GM18867 (cell line): Measurements from ENCODE around the gene SGF29.
"Not testable (repeated sequence)": the region's sequence is repeated elsewhere in the genome, so short reads cannot be mapped to it uniquely, and the experiment has no call there.

Experiments
- ATAC-seq: cut with Tn5 transposase; IDR thresholded peaks from one replicate; pipeline ENCODE4 v1.9.1; 2021; ENCODE audit warnings: mild to moderate bottlenecking, moderate library complexity; ENCODE audit not compliant: unreplicated experiment

The SGF29 gene

DNA sequence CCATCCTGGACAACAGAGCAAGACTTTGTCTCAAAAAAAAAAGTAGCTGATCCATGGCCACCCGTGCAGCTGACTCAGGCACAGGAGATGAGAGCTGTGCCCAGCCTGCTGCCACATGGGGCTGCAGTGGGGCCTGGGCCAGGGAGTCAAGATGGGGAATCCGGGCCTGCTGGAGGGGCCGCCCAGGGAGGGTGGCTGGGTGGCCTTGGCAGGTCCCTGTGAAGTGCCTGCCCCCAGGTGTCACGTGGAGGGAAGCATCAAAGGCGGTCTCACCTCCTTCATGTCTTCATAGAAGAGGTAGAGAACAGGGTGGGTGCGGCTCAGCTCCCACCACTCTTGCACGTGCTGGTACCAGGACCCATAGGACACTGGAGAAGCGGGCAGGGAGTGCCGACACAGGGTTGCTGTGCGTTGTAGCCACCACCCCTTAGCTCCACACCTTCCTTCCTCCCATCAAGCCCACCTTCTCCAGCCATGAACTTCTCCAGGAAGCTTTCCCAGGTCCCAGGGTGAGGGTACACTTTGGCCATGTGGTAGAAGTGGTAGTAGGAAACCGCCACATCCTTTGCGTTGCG lies 39.3 kb downstream of the SGF29 start:
- ATAC-seq = no peak

- not testable (repeated sequence) for ATAC-seq
These were observed 41.7 kb downstream of the SGF29 start for GRCh38 chr16:28595451-28595850.

DNA sequence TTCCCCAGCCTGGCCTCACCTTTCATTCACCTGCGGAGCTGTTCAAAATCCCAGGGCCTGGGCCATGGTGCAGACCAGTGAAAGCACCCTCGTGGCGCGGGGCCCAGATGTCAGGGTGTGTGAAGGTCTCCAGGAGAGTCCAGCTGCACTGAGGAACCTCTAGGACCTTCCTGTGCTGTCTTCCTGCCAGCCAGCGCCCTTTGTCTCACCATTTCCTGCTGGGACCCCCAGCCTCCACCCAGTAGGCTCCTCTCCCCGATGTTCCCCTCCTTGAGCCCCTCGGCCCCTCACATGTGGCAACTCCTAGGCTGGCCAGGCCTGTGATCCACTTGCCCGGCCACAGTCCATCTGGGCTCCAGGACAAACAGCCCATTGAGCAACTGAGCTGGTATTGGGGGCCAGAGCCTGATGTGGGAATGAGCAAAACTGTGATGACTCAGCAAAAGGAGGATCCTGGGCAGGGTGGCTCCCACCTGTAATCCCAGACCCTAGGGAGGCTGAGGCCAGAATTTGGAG lies 42.5 kb downstream of the SGF29 start:
- ATAC-seq = no peak

GRCh38 chr16:28596840-28597691 lies 43.3 kb downstream of the SGF29 start, which contains the start of gene SULT1A2:
Gene SULT1A2 (minus strand): TSS chr16:28597050. CDS start chr16:28595930, 1,120 bp downstream.
- no peak for ATAC-seq

DNA sequence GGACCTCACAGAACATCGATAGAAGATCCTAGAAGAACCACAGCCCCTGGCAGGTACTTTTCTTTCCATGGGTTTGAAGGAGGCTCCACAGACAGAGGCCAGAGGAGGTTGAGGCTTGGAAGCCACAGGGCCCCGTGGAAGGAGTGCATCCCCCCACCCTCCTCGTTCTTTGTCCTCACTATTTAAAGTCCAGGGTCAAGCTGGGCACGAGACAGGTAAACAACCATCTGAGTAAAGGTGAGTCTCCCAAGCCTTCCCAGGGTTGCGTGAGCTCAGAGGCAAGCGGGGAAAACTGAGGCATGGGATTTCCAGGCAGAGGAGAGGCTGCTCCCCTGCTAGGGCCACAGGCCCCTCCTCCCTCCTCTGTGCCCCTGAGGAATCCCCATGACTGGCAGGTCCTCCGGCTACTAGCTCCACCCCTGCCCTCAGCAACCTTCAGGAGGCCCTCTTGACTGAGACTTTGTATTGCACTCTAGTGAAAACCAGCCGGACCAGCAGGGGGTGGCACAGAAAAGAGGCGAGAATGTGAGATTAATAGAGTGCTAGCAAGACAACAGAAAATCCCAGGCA lies 44.1 kb downstream of the SGF29 start:
- ATAC-seq = no peak

DNA sequence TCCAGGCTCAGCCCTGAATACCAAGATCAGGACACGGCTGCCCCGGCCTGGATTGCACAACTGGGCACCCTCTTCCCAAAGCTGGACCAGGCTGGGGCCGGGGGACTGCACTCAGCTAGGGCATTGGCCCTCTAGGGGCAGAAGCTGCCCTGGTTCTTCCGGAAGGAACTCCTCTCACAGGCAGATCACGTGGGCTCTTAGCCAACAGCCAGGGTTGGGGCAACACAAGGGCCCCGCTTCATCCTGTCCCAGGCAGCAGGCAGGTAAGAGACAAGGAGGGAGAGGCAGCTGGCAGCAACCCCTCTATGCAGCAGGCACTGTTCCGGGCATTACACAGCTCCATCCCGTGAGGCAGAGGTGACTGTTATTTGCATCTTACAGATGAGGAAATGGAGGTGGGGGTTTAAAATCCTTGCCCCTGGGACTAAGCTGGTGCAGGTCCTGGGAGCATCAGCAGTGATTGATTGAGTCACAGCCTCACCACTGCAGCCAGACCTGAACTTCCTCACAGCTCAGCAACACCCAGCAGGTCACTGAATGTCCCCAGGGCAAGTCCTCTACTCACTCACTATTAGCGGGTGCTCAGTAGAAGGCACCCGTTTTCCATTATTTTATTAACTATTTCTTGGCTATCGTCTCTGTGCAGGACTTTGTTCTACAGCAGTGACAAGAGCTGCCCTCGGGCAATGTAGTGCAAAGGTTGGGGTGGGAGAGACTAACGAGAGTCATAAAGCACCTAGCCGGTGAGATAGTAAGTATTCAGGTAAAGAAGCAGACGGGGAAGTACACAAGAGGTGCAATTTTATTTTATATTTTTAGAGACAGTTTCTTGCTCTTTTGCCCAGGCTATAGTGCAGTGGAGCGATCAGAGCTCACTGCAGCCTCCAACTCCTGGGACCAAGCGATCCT lies 45.9 kb downstream of the SGF29 start:
- ATAC-seq = not testable (repeated sequence)

GRCh38 chr16:28600965-28601364 lies 47.2 kb downstream of the SGF29 start:
- ATAC-seq = not testable (repeated sequence)

DNA sequence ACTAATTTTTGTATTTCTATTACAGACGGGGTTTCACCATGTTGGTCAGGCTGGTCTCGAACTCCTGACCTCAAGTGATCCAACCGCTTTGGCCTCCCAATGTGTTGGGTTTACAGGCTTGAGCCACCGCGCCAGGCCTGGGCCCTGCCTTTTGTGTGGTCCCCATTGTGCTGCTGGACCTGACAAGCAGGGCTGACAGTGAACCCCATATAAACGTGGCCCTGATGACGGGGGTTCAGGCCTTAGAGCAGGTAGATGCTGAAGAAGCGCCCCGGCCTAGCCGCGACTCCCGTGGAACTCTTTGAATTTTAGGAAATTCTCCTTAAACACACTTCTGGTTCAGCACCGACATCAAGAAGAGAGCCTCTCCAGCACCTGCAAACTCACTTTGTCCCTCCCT lies 47.9 kb downstream of the SGF29 start:
- ATAC-seq = not testable (repeated sequence)

- ATAC-seq = not testable (repeated sequence)
These were observed 48.3 kb downstream of the SGF29 start for GRCh38 chr16:28602062-28602461.

DNA sequence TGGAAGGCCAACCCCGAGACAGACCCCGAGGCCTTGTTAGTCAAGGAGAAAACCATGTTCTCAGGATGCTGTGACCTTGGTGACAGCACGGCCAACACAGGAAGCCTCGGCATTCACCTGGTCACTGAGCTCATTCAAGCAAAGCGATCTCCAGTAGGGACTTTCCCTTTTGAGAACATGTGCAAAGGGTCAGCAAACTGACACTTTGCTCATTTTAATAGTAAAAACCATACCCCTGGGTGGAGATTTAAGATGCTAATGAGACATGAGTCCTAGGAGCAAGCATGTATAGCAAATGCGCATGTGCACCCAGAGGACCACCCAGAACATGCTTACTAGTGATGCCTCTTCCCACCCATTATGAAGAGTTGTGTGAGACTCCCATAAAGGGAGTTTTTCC lies 48.8 kb downstream of the SGF29 start:
- peak; percentile 51 for ATAC-seq

- no peak for ATAC-seq
These were observed 49.9 kb downstream of the SGF29 start for GRCh38 chr16:28603381-28604185.

DNA sequence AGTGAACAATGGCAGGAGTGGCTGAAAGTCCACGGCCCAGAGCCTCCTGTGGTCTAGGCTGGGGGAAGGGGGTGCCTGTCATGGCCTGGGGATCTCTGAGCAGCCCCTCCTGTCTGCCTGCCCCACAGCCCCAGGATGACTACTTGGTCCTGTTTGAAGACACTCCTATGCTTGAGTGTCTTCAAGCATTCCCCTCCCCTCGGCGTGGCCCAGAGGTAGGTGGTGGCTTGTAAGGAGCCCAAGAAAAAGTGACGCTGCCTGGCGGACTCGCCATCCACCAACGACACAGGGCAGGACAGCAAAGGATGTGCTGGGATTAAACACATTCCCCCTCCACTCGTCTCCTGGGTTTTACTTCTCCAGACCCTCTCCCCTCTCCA lies 50.5 kb downstream of the SGF29 start:
- no peak for ATAC-seq

GRCh38 chr16:28606291-28607115 lies 52.8 kb downstream of the SGF29 start:
- ATAC-seq = no peak

- ATAC-seq = no peak
These were observed 53.5 kb downstream of the SGF29 start for GRCh38 chr16:28607116-28607623.

DNA sequence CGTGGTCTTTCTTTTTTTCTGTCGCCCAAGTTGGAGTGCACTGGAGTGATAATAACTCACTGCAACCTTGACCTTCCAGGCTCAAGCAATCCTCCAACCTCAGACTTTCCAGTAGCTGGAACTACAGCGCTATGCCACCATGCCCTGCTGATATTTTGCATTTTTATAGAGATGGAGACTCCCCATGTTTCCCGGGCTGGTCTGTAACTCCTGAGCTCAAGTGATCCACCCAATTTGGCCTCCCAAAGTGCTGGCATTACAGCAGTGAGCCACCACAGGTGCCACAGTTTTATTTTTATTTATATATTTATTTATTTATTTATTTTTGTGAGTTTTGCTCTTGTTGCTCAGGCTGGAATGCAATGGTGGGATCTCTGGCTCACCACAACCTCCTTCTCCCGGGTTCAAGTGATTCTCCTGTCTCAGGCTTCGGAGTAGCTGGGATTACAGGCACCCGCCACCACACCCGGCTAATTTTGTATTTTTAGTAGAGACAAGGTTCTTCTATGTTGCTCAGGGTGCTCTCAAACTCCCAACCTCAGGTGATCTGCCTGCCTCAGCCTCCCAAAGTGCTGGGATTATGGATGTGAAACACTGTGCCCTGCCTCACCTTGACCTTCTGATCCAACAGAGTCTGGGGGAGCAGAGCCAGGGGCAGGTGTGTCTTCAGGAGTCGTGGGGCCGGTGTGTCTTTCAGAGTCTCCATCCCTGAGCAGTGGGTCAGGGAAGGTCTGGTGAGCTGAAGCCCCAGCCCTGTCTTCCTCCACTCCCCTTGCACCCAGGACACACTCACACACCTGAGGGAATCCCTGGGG lies 54.2 kb downstream of the SGF29 start:
- not testable (repeated sequence) for ATAC-seq

GRCh38 chr16:28608496-28608808 lies 54.7 kb downstream of the SGF29 start:
- ATAC-seq = not testable (repeated sequence)

DNA sequence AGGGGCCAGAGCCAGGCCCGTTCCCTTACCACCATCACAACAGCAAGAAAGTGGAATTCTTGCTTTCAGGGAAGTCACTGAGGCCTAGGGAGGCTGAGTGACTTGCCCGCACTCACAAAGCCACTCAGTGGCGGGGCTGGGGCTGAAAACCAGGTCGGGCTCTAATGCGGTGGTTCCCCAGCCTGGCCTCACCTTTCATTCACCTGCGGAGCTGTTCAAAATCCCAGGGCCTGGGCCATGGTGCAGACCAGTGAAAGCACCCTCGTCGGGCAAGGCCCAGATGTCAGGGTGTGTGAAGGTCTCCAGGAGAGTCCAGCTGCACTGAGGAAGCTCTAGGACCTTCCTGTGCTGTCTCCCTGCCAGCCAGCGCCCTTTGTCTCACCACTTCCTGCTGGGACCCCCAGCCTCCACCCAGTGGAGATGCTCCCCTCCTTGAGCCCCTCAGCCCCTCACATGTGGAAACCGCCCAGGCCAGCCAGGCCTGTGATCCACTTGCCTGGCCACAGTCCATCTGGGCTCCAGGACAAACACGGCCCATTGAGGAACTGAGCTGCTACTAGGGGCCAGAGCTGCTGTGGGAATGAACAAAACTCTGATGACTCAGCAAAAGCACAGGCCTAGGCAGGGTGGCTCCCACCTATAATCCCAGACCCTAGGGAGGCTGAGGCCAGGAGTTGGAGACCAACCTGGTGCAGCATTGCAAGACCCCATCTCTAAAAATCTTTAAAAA lies 55.3 kb downstream of the SGF29 start:
- not testable (repeated sequence) for ATAC-seq
